ENCODE results near the gene HK1. TPM values are rescaled to one million over a fixed set of nuclear protein-coding genes. Genes with fewer than 3 reads are reported as not detected.
"Not testable (repeated sequence)": the region's sequence is repeated elsewhere in the genome, so short reads cannot be mapped to it uniquely, and the experiment has no call there.

HK1 gene
- 34.2 and 41.4 TPM in 2 replicates for total RNA-seq (2014; rRNA removed; shearing (Covaris generic))
- 27.2 and 28.7 TPM in 2 replicates for polyA plus RNA-seq (2014; cell fraction: nucleus; rRNA removed)

DNA sequence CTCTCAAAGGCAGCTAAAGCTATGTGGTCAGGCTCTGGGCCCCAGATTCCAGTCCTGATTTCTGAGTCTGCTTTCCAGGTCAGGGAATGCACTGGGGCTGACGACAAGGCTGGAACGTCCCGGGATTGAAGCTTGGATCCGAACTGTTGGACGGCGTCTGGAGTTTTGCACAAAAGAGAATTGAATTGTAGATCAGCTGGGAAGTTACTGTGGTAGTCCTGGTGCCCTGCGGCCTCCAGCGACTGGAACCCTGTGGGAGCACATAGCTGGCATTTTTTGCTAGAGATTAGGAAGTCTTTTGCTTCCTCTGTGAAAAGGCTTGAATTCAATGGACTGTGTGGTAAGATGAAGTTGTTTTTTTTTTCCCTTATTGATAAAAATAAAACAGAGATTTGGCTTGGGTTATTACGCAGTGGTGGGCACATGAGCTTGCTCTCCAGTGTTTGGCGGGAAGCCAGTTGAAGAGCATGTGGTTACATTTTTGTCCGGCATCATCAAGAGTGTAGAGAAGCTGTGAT is at the start of gene HK1:
TSS of gene HK1 (plus strand) at position 51 of the 518 bp plus-strand sequence.
- DNase-seq (ENCODE audit: extremely low read depth, low read depth) = no peak

DNA sequence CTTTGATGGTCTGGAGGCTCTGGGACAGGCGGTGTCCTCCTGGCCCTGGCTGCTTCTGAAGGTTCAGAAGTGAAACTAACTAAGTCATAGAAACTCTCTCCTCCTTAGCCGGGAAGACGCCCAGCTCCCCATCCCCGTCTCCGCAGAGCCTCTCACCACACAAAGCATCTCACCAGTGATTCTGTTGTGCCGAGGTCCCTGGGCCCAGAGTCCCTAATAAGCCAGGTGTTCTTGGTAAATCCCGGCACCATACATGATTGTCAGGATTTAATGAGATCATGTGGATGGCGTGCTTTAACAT is 48.7 kb upstream of the HK1 start:
- no peak for DNase-seq (ENCODE audit: extremely low read depth, low read depth)

DNA sequence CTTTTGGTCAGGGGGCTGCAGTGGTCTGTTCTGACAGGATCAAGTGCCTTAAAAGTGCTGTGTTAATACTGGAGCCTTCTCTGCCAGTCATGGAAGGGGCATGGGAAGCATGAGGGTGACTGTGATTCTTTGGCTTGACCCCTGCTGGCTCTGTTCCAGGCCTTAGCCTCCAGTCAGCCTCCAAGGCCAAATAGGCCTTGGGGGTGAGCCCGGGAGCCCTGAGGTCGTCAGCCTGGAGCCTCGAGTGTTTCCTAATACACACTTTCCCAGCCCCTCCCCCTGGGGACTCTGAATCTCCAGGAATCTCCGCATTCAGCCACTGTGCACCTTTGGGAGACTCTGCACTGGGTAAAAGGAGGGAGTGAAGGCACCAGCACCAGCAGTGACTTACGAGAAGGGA is 48.2 kb upstream of the HK1 start:
- DNase-seq (ENCODE audit: extremely low read depth, low read depth) = no peak

- DNase-seq (ENCODE audit: extremely low read depth, low read depth) = peak; percentile 85
These were observed 46.0 kb upstream of the HK1 start for GRCh38 chr10:69232252-69232651.

DNA sequence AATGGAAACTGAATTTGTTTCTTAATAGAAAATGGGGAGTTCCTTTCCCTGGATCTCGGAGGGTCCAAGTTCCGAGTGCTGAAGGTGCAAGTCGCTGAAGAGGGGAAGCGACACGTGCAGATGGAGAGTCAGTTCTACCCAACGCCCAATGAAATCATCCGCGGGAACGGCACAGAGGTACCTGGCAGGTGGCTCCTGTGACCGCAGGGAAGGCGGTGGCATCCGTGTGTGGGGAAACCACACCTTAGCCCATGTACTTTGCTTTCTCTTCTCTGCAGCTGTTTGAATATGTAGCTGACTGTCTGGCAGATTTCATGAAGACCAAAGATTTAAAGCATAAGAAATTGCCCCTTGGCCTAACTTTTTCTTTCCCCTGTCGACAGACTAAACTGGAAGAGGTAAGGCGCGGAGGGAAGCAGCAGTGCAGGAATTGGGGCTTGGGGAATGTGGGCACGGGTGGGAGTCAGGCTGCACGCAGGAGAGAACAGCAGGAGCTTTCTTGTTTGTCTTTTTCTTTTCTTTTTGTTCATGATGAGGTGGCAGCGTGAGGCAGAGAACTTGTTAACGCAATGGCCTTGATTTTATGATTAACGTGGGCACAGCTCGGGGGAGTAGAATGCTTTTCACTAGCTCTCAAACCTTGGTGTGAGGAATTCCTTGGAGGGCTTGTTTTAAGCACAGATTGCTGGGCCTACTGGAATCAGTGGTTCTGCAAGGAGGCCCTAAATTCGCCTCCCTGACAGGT is 45.4 kb upstream of the HK1 start:
- DNase-seq (ENCODE audit: extremely low read depth, low read depth) = no peak

DNA sequence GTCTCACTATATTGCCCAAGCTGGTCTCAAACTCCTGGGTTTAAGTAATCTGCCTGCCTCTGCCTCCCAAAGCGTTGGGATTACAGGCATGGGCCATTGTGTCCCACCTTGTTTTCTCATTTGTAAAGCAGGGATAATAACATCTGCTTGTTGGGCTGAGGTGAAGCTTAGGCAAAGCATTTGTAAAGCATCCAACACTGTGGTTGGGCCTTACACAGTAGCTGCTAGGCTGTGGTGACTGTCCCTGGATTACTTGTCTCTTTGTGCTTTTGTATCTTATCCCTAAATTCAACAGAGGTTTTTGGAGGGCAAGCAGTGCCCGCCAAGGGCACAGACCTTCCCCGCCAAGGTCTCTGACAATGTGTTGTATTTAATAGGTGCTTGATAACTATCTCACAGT is 43.8 kb upstream of the HK1 start:
- no peak for DNase-seq (ENCODE audit: extremely low read depth, low read depth)

GRCh38 chr10:69237528-69238159 is 40.7 kb upstream of the HK1 start:
- DNase-seq (ENCODE audit: extremely low read depth, low read depth) = peak; percentile 81

GRCh38 chr10:69239136-69239535 is 39.2 kb upstream of the HK1 start:
- no peak for DNase-seq (ENCODE audit: extremely low read depth, low read depth)

GRCh38 chr10:69239816-69240434 is 38.4 kb upstream of the HK1 start:
- DNase-seq (ENCODE audit: extremely low read depth, low read depth) = no peak

GRCh38 chr10:69240455-69240854 is 37.8 kb upstream of the HK1 start:
- no peak for DNase-seq (ENCODE audit: extremely low read depth, low read depth)

DNA sequence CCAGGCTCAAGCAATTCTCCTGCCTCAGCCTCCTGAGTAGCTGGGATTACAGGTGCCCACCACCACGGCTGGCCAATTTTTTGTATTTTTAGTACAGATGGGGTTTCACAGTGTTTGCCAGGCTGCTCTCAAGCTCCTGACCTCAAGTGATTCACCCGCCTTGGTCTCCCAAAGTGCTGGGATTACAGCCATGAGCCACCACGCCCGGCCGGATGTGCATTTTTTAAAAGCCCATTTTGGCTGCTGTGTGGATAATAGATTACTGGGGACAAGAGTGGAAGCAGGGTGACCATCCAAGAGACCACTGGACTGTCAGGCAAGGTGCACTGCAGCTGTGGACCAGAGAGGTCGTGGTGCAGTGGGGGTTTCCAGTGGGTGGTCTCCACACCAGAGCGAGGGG is 36.7 kb upstream of the HK1 start:
- no peak for DNase-seq (ENCODE audit: extremely low read depth, low read depth)

DNA sequence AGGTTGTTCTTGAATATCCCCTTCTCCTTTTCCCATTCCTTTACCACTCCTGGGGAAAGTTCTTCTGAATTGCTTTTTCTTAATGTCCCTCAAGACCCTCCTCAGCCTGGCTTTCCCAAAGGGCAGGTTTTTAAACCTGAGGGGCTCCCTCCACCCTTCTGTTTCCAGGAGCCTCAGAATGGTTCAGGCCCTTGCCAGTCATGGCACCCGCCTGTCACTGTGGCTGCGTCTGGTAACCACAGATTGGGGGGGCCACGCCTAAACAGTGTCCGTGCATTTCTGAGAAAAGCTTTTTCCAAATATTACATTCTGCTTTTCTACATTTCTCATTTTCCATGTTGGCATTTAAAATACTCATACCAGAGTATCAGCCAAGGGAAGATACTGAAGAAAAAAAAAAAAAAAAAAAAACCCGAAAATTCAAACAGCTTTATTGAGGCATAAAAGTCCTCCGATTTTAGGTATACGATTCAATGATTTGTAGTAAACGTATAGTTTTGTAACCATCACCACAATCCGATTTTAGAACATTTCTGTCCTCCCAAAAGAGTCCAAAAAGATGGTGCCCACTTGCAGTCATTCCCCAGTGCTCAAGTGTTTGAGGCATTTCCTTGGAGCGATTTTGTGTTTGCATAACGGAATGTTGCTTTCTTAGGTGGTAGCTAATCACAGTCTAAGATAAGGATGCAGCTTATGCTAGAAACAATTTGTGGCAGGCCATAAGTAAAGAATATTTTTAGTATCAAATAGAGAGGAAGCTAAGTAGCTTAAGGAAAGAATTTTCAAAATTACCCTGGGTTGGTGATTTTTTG is 36.0 kb upstream of the HK1 start:
- DNase-seq (ENCODE audit: extremely low read depth, low read depth) = no peak

DNA sequence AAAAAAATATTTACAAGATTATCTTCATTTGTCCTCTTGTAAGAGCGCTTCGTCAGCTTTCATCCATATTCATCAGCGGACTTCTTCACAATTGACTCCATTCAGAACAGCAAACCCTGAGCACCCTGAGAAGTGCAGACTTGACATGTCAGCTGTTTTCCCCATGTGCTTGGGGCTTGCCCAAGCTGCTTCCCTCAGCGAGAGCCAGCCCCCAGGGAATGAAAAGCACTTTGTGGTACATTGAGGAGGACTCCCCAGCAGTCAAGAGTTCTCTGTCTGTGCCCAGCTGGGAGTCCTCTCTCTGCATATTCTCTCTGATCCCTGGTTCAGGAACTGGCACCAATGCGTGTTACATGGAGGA is 35.5 kb upstream of the HK1 start:
- DNase-seq (ENCODE audit: extremely low read depth, low read depth) = no peak

GRCh38 chr10:69243817-69244216 is 34.5 kb upstream of the HK1 start:
- no peak for DNase-seq (ENCODE audit: extremely low read depth, low read depth)

DNA sequence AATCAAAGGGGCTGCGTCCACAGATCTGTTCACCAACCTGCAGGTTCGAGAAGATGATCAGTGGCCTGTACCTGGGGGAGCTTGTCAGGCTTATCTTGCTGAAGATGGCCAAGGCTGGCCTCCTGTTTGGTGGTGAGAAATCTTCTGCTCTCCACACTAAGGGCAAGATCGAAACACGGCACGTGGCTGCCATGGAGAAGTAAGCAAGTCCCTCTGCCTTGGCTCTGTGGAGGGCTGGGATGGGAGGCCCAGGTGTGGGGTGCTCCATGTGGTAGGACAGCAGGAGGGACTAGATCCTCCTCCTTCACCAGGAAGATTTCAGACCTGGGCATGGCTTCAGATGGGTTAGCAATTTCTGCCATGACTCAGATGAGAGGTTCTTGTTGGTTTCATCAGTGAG is 32.3 kb upstream of the HK1 start:
- no peak for DNase-seq (ENCODE audit: extremely low read depth, low read depth)

DNA sequence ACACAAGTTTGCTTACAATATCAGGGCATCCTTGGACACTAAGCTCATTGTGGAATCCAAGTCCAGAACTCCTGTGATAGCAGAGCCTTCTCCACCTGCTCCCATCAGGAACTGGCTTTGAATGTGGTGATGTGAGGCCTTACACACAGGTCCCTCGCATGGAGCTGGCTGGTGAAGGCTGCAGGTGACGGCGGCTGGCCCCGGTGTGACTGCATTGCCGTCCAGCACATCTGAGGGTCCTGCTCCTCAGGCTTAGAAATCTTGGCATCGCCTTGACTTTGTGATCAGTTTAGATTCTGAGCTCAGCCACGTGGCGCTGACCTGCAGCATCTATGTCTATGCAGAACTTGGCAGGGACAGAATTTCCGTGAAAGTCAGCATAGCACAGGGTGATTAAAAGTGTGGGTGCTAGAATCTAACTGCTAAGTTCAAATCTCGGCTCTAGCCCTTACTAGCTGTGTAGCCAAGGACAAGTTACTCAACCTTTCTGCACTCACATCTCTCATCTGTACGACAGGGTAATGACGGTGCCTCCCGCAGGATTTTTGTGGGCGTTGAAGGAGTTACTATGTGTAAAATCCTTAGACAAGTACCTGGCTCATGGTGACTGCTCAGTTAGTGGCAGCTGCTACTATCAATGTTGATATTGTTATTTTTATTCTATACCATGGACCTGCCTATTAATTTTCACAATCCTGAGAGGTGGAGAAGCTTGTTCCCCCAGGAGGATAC is 31.5 kb upstream of the HK1 start:
- no peak for DNase-seq (ENCODE audit: extremely low read depth, low read depth)

DNA sequence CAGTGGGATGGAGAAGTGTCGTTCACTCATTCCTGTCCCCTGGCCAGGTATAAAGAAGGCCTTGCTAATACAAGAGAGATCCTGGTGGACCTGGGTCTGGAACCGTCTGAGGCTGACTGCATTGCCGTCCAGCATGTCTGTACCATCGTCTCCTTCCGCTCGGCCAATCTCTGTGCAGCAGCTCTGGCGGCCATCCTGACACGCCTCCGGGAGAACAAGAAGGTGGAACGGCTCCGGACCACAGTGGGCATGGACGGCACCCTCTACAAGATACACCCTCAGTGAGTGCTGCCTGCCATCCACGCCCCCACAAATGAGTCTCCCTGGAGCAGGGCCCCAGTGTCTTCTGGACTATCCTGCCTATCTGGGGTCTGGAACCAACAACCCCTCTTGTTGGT is 31.0 kb upstream of the HK1 start:
- no peak for DNase-seq (ENCODE audit: extremely low read depth, low read depth)

DNA sequence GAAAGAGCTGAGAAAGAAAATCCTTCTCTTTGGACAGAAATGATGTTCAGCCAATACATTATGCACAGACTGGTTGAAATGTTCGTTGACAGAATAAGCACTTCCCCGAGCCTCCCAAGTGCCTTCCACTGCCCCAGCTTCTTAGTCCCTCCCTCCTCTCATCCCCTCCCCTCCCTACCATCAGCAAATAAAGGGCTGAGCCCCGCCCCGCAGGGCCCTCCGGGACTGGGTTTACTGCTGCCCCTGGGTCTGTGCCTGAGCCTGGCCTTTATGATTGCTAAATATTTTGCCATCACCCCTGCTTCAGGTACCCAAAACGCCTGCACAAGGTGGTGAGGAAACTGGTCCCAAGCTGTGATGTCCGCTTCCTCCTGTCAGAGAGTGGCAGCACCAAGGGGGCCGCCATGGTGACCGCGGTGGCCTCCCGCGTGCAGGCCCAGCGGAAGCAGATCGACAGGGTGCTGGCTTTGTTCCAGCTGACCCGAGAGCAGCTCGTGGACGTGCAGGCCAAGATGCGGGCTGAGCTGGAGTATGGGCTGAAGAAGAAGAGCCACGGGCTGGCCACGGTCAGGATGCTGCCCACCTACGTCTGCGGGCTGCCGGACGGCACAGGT is 30.1 kb upstream of the HK1 start:
- DNase-seq (ENCODE audit: extremely low read depth, low read depth) = no peak

DNA sequence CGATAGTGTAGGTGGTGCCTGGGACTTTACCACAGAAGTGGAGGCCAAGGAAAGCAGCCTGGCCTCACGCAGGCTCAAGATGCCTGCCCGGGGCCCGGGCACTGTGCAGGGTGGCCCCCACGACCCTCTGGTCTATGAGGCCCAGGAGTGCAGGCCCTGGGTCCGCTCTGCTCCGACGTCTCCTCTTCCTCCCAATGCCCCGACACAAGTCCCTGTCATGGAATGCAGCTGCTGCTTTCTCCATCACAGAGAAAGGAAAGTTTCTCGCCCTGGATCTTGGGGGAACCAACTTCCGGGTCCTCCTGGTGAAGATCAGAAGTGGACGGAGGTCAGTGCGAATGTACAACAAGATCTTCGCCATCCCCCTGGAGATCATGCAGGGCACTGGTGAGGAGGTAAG is 28.3 kb upstream of the HK1 start:
- DNase-seq (ENCODE audit: extremely low read depth, low read depth) = no peak

GRCh38 chr10:69251417-69251816 is 26.9 kb upstream of the HK1 start:
- DNase-seq (ENCODE audit: extremely low read depth, low read depth) = not testable (repeated sequence)
